ENCODE data around the gene PBXIP1. TPM values are rescaled to one million over a fixed set of nuclear protein-coding genes. Genes with fewer than 3 reads are reported as not detected.
"Not testable (repeated sequence)": the region's sequence is repeated elsewhere in the genome, so short reads cannot be mapped to it uniquely, and the experiment has no call there.

PBXIP1 gene
- polyA plus RNA-seq, 1 donor, result 164 TPM

DNA sequence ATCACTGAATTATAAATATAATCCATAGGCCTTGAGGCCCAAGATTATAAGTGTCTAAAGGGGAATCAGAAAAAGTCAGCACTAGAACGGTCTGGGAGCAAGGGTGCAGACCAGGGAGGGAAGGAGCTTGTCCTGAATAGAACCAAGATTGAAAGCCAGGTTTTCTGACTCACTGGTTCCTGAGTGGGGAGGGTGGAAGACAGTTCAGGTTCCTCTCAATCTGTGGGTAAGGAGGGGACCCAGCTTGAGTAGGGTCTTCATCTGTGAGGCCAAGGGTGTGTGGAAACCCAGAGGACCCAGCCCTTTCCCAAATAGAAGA lies 38.3 kb upstream of the PBXIP1 start:
- no peak for DNase-seq (ENCODE audit: low read depth)

DNA sequence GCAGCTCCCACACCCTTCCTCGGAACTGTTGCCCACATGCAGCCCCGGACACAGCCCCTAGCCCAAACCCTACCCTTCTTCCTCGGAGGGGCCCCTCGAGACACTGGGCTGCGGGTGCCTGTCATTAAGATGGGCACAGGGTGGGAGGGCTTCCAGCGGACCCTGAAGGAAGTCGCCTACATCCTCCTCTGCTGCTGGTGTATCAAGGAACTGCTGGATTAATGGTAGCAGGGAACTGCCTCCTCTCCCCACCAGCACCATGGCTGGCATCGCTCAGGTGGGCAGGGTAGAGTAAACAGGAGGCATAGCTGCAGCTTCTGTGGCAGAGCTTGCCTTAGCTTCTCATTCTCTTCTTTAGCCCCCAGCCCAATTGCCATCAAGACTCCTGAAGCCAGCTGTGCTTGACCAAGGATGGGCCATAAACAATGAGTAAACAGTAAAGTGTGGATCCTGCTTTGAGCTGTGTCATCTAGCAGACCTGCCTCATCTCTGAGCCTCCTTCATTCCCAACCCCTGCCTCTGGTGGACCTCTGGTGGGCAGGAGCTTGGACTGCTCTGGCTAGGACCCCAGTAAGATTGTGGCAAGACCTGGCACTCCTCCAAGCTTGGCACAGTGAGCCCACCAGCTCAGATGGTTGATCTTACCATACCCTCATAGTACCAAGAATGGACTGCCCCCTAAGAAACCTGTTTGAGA lies 37.8 kb upstream of the PBXIP1 start, which contains the start of gene LENEP:
TSS of gene LENEP (plus strand) at position 15 of the 697 bp plus-strand sequence. CDS start at position 37, 22 bp downstream.
- DNase-seq (ENCODE audit: low read depth), result no peak

DNA sequence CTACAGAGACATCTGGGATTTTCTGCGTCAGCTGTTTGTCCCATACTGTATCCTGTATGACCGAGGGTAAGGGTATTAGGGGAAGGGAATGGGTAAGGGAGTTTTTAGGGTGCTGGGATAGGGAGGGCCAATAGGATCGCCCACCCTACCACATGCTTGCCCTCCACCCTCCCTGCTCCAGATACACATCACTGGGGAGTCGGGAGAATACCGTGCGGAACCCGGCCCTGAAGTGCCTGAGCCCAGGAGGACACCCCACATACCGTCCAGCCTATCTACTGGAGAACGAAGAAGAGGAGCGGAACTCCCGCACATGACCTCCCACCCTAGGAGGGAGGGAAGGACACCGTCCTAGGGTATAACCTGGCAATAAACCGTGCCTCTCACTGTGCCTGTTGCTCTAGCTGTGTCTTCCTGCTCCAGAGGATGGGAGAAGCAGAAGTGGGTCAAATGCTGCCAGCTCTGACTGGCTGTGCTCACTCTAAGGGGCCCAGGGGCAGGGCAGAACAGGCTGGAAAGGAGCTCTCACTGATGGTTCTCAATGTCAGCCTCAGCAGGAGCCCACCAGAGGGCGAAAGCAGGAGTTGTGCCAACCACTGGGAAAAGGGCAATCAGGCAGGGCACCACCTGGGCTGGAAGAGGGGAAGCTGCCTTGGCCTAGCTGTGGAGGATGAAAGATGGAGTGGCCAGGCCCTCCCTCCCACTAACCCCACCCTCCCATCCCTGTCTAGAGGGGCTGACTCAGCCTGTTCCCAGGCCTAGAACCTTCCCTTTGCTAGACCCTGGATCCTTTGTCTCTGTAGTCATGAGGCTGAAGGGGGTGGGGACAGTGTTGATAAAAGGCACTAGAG lies 37.0 kb upstream of the PBXIP1 start:
- DNase-seq (ENCODE audit: low read depth), result no peak

DNA sequence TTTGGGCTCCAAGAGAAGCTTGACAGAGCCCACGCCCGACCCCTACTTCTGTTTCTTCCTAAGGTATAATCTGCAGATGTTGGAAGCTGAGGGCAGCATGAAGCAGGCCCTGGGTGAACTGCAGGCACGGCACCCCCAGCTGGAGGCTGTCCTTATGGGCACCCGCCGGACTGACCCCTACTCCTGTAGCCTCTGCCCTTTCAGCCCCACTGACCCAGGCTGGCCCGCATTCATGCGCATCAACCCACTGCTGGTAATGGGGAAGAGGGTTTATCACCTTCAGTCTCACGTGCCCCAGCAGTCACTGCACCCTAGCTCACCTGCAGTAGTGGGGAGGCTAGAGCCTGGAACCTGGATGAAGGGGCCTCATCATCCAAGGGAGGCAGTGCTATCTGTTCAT lies 34.4 kb upstream of the PBXIP1 start:
- no peak for DNase-seq (ENCODE audit: low read depth)

DNA sequence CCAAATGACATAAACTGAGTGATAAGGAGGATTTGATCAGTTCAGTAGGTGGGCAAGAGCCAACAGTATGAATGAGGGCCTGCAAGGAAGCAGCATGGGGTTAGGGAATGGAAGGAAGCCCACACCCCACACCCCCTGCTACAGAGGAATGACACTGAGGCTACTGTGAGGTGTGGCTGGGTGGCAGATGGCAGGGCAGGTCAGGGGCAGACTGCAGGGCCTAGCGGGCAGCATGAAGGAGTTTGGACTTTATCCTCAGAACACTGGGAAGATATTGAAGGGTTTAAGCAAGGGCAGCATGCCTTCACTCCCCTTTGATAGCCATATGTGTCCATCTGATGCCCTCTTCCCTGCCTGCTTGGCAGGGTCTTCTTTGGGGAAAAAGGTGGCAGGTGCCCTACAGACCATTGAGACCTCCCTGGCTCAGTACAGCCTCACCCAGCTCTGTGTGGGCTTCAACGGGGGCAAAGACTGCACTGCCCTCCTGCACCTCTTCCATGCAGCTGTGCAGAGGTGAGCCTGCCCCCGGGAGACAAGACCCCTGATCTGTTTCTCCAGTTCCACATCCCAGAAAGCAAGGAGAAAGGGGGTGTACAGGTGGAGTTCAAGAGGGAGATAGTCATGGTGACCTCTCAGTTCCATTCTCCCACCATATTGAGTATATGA lies 33.4 kb upstream of the PBXIP1 start:
- no peak for DNase-seq (ENCODE audit: low read depth)

DNA sequence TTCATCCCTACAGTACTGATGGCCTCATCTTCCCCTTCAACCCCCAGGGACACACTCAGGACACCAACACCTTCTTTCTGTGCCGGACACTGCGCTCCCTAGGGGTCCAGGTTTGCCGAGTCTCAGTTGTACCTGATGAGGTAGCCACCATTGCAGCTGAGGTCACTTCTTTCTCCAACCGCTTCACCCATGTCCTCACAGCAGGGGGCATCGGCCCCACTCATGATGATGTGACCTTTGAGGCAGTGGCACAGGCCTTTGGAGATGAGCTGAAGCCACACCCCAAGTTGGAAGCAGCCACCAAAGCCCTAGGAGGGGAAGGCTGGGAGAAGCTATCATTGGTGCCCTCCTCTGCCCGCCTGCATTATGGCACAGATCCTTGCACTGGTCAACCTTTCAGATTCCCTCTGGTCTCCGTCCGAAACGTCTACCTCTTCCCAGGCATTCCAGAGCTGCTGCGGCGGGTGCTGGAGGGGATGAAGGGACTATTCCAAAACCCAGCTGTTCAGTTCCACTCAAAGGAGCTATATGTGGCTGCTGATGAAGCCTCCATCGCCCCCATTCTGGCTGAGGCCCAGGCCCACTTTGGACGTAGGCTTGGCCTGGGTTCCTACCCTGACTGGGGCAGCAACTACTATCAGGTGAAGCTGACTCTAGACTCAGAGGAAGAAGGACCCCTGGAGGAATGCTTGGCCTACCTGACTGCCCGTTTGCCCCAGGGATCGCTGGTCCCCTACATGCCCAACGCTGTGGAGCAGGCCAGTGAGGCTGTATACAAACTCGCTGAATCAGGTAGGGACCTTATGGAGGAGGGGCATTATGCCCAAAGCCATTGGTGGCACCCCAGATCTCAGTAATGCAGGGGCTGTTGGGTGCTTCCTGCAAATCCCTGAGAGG lies 32.4 kb upstream of the PBXIP1 start:
- DNase-seq (ENCODE audit: low read depth), result no peak

DNA sequence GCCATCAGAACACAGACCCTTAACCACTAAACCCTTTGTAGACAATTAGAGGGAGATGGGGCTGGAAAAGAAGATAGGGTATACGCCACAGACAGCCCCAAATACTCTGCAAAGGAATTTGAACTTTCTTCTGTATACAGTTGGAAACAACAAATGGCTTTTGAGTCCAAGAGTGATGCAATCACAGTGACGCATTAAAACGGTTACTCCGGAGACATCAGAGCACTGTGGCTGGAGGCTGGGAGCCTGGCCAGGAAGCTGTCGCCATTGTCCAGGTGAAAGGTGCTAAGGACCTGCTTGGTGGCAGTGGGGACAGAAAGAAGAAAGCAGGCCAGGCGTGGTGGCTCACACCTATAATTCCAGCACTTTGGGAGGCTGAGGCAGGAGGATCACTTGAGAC lies 31.4 kb upstream of the PBXIP1 start:
- no peak for DNase-seq (ENCODE audit: low read depth)

DNA sequence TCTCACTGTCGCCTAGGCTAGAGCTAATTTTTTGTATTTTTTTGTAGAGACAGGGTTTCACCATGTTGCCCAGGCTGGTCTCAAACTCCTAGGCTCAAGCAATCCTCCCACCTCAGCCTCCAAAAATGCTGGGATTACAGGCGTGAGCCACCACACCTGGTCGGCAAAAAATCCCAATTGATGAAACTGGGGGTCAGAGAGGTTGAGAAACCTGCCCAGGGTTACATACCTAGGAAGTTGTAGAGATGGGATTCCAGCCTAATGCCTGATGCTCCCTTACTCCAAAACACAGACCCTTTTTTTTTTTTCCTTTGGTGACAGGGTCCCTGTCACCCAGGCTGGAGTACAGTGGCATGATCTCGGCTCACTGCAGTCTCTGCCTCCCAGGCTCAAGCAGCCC lies 30.8 kb upstream of the PBXIP1 start:
- not testable (repeated sequence) for DNase-seq (ENCODE audit: low read depth)

DNA sequence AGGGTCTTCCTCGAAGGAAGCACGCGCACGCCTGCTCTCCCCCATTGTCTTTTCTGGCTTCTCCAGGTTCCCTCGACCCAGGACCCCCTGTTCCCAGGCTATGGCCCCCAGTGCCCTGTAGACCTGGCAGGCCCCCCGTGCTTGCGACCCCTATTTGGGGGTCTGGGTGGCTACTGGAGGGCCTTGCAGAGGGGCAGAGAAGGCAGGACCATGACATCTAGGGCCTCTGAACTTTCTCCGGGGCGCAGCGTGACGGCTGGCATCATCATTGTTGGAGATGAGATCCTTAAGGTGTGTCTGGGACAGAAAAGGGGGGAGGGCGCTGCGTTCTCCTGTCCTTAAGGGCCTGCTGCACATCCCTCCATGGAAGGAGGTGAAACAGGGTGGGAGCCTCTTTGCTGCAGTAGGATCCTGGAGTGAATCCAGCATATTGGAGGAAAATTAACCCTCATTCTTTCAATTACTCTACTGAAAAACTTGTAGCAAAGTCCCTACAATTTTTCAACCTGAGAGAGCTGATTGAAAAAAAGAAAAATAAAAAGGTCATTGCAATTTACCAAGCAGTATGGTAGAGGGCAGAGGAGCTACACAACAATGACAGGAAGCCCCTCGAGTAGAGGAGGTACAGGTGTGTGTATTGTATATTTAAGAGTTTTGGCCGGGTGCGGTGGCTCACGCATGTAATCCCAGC lies 28.0 kb upstream of the PBXIP1 start:
- DNase-seq (ENCODE audit: low read depth), result no peak

DNA sequence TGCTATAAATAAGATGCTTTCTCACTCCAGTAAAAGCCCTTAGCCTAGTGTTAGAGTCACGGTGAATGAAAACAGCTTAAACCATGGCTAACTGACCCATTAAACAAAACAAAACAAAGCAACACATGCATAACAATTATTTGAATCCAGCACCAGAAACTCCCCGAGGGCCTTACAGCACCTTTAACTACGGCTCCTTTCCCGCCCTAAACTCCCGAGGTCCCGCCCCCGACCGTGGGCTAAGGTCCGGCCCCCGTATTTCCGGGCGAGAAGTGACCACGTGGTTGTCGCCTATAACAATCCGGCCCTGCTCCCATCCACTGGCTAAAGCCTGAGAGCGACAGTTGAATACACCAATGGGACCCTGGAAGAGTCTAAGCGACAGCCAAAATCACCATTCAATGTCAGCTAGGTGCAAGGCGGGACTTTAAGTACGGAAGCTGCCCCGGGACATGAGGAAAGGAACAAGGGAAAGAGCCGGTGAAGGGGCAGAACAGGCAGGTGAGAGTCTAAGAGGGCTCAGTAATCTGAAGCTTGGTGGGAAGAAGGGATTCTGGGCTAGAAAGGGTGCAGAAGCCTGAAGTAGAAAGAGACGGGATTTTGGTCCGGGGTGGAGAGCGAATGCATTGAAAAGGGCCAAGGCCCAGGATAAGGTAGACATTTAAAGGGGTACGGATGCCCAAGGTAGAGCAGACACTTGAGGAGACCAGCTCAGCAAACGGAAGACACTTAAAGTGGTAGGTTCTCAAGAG lies 27.2 kb upstream of the PBXIP1 start, which contains the start of gene FLAD1:
TSS of gene FLAD1 (plus strand) at position 448 of the 752 bp plus-strand sequence. CDS start 351 bp downstream, outside the sequence.
- peak; percentile 100 for DNase-seq (ENCODE audit: low read depth)

DNA sequence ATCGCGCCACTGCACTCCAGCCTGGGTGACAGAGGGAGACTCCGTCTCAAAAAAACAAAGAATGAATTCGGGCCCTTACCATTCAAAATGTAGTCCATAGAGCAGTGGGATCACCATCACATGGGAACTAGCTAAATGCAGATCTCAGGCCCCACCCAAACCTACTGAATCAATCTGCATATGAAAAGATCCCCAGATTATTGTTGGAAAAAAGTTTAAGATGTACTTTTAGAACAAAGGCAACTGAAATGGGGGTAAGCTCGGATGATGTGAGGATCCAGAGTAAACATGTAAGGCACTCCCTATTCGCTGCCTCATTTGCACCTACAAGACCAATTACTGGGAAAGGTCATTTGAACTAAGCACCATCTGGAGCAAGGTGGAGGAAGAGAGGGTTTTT lies 26.4 kb upstream of the PBXIP1 start:
- no peak for DNase-seq (ENCODE audit: low read depth)

DNA sequence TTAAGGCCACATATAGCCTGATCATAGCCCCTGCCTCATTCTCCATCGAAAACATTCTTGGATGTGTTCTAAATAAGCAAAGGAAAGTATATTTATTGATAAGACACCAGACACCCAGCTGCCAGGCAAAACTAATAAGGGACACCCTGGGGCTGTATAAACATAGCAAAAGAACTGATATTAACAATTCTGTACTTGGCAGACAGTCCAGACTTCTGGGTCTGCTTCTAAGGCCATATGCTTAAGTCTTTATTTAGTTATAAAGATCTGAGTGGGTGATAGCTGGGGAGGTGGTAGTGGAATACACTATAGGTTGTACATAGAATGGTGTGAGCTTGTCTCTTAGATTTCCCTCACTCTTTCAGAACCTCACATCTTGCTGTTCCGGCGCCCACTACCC lies 22.5 kb upstream of the PBXIP1 start:
- no peak for DNase-seq (ENCODE audit: low read depth)

DNA sequence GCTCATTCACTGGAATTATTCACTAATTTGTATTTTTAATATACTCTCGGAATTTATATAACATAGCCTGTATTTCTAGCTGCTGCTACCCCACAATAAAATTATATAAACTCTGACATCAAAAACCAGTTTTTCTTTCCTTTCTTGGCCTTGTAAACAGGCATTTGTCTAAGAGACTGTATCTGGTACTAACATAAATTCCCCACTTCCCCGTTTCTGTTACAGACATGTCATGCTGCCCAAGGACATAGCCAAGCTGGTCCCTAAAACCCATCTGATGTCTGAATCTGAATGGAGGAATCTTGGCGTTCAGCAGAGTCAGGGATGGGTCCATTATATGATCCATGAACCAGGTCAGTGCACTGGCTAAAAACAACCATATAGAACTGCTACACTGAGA lies 21.9 kb upstream of the PBXIP1 start:
- DNase-seq (ENCODE audit: low read depth), result not testable (repeated sequence)

DNA sequence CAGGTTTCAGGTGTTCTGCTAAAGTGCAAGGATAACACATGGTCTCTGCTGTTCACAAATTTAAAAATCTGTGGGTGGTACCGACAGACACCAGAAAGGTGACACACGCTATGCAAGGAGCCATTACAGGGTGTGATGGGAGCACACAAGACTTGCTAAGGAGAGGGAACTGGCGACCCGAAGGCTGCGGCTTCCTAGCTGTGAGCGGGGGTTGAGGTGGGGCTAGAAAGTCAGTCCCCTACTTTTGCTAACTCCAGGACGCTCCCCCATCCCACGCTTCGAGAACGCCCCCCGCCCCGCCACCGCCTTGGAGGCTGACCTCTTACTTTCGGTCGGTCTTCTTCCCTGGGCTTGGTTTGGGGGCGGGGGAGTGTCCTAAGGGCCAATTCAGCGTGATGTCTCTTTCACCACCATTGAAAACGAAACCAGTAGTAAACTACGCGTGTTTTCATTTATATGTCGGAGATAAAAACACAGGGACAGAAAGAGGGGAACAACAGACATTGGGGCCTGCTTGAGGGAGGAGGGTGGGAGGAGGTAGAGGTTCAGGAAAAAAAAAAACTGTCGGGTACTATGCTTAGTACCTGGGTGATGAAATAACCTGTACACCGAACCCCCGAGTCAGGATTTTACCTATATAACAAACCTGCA lies 19.6 kb upstream of the PBXIP1 start:
- DNase-seq (ENCODE audit: low read depth), result no peak

DNA sequence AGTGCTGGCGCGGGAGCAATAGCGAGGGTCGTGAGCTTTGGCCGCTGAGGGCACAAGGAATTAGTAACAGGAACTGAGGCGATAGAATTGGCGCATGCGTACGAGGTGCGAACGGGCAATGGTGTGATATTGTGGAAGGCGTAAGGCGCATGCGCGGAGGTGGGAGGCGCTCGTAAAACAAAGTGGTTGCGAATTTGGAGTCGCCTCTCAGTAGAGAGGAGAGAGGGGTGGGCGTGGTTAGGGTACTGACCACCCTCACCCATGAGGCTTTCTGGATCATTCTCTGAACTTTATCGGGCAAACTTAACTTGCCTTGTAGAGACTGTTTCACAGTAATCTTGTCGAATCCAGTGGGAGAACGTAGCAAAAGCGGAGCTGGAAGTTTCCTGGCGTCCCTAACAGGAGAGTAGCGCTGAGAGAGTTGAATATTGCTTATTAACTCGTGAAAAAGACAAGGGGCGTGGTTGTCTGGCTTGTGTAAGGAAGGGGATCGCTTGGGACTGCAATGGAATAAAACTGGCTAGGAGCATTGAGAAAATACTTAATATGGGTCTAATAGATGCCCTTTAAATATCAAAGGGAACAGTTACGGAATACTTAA lies 19.0 kb upstream of the PBXIP1 start:
- peak; percentile 97 for DNase-seq (ENCODE audit: low read depth)

DNA sequence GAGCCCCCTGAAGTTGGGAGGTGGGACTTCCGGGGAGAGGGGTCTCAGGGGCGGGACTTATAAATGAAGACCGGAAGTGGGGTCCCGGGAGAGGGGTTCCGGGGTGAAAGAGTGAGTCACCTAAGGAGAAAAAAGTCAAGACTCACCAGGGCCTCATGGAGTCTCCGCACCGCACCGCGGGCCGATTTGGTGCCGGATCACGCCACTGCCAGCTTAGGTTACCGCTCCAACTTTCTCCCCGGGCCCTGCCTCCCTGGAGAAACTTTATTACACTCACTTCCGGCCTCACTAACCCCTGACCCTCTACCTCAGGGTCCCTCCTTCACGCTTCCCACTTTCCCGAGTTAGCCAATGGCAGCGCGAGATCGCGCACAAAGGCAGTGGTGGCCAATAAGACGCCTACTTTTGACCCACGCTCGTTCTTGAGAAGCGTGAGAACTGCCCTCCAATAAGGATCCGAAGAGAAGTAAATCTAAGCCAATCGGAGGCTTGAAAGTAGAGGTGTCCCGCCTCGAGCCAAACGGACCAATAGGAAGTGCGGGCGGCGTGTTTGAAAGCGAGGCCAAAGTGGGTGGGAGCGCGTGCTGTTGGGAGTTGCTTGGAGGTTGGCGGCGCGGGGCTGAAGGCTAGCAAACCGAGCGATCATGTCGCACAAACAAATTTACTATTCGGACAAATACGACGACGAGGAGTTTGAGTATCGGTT lies 18.4 kb upstream of the PBXIP1 start, which contains the start of gene CKS1B:
TSS of gene CKS1B (plus strand) at position 580 of the 706 bp plus-strand sequence. CDS start at position 645, 65 bp downstream.
- DNase-seq (ENCODE audit: low read depth), result peak; percentile 100

DNA sequence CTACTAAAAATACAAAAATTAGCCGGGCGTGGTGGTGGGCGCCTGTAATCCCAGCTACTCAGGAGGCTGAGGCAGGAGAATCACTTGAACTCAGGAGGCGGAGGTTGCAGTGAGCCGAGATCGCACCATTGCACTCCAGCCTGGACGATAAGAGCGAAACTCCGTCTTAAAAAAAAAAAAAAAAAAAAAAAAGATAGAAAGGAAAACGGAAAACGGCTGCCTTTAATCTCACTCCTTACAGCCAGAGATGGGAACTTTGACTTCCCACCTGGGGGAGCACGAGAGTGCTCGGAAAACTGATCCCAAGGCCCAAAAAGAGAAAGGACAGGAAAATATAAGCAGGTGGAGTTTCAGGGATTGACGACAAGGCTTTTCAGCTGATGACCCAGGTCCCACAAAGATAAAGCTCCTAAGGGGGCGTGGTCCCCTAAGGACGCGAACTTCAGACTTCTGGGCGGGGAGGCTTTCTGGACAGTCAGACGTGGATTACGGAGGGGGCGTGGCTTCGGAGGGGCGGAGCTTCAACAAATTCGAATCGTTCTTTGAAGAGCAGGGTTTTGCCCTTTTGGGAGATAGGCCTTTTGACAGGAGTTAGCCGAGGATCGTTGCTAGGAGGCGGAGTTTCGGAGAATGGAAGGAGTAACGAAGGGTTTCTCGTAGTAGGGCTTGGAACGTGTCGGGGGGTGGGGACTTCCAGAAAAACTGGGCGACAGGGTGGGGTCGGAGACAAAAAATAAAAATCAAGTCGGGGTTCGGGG lies 17.6 kb upstream of the PBXIP1 start:
- peak; percentile 79 for DNase-seq (ENCODE audit: low read depth)
